HG03432 (cell line): ENCODE measurements around the gene DCAF8L2.
"Not testable (repeated sequence)": the region's sequence is repeated elsewhere in the genome, so short reads cannot be mapped to it uniquely, and the experiment has no call there.

ENCODE experiments used
- ATAC-seq: cut with Tn5 transposase; IDR thresholded peaks from one replicate; pipeline ENCODE4 v1.9.1; 2021; ENCODE audit warnings: mild to moderate bottlenecking, moderate library complexity; ENCODE audit not compliant: unreplicated experiment

Gene DCAF8L2

DNA sequence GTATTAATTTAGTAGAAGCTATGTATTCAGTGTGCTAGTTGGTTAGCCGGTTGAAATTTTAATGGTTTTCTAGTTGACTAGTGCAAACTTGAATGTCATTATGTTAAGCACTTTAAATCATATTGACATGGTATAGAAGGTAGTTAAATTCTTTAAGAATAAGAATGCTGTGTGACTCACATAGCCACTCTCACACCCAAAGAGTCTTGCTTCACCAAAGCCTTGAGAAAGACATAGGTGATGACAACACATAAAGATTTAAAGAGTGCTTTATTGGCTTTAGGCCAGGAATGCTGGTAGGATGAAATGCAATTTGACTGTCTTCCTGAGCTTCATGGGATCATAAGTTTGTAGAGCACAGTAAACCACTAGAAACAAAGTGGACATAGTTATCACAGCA is 85.3 kb downstream of the DCAF8L2 start:
- ATAC-seq = no peak

DNA sequence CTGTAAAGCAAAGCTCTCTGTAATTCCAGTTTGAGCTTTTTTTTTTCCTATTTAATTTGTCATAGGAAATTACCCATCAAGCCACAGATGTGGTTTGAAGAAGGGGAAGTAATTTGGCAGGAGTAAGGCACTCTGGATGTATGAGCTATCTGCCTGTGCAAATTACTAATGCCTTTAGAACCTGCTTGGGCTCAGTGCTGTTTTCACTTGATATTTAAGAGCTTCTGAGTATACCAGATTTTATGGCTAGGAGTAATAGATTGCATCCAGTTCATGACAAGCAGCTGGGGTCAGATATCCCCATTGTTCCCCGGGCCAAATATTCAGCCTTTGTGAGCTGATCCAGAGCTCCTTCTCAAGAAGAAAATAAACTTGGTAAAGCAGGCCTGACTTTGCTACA is 89.1 kb downstream of the DCAF8L2 start:
- ATAC-seq = no peak

DNA sequence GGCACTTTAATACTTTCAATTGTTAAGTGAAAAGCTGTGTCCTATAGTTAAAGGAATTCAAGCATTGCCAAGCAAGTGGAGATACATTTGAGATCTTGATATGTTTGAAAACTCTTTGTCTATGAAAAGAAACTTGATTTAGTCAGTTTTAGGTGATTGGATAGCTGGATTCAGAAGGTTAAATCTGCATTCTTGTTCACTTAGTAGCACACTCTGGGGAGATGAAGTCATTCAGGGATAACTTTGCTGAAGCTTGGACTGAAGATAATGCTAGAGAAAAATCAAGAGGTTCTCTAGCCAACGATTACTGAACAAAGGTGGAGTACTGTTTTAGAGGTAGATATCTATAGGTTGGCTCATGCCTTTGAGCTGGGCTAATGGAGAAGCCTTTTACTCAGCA is 90.6 kb downstream of the DCAF8L2 start:
- ATAC-seq = no peak

DNA sequence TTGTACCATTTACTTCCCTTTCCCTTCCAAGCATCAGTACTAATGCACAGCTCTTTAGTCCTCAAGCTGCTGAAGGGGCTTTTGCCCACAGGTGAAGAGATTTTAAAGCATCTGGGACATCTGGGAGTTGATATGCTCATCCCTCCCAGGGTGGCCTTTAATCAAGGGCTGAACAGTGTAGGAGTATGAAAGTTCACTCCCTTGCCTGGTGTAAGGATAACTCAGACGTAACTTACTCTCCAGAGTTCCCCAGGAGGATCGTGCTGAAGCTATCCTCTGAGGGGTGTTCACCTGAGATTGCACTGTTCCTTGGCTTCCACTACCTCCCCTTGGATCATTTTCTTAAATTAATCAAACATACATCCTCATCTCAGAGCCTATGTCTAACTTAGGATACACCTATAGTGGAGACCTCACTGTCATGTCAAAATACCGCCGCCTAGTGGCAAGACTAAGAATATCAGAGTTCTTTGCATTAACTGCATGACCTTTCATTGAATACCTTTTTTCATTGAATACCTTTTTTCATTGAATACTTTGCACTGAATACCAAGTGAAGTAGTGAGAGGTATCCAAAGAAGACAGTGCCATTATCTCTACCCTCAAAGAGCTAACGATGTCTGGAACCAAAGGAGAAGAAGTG is 93.5 kb downstream of the DCAF8L2 start:
- ATAC-seq = not testable (repeated sequence)

DNA sequence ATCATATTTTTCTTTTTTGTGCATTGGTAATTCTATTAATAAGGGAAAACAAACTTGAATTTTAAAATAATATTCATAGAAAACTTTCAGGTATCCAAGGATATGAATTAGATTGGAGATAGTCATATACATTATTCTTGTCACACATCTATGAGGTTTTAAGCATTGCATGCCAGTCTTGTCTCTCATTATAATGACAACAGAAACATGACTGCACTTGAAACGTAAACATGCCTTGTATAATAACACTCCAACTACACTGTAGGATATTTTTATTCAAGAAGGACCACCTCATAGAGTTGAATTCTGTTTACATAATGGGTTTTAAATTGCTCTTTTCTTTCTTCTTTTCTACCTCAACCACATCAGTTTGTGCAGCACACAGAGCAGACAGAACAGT is 104.5 kb downstream of the DCAF8L2 start:
- no peak for ATAC-seq

DNA sequence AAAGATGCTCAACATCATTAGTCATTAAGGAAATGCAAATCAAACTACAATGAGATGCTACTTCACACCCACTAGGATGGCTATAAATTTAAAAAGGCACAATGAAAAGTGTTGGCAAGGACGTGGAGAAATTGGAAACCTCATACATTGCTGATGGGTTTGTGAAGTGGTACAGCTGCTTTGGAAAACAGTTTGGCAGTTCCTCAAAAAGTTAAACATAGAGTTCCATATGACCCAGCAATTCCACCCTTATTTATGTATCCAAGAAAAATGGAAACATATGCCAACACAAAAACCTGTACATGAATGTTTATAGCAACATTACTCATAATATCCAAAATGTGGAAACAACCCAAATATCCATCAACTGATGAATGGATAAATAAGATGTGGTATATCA is 116.4 kb downstream of the DCAF8L2 start:
- no peak for ATAC-seq

DNA sequence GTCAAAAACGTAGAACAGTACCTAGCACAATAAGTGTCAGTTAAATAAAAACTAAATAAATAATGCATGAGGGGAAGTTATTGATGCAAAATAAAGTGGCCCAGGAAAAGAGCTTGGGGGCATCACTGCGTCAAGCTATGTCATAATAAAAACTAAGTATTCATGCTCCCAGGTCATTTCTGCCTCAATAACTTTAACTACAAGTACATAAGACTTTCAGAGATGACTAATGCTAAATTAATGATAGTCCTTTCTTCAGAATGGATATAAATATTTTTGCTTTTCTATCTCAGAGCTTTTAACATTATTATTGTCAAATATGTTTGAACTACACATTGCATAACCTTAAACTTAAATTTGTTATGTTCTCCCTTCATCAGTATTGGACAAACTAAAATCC is 125.5 kb downstream of the DCAF8L2 start:
- no peak for ATAC-seq

DNA sequence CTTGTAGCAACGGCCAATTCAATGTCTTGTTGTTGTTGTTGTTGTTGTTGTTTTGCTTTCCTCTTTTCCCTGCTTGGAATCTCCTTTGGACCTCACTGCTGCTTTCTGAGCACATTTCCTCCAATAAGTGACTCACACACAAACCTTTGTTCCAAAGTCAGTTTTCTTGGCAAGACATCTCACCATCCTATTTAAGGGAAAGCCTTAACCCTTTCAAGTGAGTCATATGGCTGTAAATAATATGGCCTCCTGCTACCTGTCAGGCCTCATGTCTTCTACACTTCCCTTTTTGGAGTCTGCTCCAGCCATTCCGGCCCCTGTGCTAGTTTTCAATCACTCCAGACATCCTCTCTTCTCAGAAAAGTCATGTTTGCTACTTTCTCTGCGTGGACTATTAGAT is 138.1 kb downstream of the DCAF8L2 start:
- no peak for ATAC-seq

DNA sequence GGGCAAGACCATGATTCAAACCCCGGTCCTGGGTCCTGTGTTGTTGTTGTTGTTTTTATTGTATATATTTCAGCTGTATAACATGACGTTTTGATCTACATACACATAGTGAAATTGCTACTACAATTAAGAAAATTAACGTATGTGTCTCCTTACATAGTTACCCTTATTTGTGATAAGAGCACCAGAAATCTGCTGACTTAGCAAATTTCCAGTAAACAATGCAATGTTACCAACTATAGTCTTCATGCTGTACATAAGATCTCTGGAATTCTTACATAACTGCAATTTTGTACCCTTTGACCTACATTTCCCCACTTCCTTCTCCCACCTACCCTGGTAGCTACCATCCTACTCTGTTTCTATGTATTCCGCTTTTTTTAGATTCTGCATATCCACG is 141.8 kb downstream of the DCAF8L2 start:
- no peak for ATAC-seq

DNA sequence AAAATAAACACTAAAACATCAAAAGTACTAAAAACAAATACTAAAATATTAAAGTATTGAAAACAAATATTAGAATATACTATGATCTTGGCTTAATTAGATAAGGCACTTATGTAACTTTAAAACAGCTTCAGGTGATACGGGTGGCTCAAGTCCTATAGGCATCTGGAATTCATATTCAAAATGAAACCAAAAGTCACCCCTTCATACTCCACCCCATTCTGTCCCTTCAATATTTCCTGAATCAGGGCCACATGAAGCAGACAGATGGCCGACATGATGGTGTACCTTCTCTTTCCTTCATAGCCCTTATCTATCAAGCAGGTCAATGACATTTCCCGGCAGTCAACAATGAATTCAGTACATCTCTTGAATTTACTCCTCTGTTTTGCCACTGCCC is 145.8 kb downstream of the DCAF8L2 start:
- no peak for ATAC-seq

DNA sequence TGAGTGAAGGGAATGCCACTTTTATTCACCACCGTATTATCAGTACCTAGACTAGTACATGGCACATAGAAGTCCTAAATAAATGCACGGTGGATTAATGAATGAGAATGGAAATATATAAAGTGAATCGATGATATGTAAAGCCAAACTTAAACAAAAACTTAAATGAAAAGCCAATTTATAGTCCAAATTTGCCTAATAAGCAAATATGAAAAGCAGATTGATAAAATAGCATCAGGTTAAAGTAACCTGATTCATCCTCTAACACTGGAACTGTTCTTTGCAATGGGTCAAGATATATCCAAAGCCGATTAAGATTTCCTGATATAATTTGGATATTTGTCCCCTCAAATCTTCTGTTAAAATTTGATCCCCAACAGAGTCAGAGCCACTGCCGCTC is 150.8 kb downstream of the DCAF8L2 start:
- no peak for ATAC-seq

DNA sequence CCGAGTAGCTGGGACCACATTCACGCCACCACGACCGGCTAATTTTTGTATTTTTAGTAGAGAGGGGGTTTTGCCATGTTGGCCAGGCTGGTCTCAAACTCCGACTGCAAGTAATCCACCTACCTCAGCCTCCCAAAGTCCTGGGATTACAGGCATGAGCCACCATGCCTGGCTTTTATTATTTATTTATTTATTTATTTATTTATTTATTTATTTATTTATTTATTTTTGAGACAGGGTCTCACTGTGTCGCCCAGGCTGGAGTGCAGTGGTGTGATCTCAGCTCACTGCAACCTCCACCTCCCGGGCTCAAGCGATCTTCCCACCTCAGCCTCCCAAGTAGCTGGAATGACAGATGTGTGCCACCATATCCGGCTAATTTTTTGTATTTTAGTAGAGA is 153.4 kb downstream of the DCAF8L2 start:
- not testable (repeated sequence) for ATAC-seq

DNA sequence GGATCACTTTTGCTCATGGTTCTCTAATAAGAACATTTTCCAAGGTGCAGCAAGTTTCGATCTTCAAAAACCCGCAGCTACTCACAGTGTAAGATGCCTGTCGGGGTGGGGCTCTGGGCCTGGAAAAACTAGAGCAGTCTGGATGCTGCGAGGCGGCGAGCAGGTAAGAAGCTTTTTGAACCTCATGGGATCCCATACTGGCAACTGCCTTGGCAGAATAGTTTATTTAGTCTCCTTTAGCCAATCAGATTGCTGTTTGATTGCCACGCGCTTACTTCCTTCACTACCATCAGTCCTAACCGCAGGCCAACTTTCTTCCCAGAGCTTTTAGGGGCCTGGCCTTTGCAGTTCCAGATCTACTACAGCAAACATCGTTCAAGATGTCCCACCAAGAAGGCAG is 156.4 kb downstream of the DCAF8L2 start:
- ATAC-seq = no peak

DNA sequence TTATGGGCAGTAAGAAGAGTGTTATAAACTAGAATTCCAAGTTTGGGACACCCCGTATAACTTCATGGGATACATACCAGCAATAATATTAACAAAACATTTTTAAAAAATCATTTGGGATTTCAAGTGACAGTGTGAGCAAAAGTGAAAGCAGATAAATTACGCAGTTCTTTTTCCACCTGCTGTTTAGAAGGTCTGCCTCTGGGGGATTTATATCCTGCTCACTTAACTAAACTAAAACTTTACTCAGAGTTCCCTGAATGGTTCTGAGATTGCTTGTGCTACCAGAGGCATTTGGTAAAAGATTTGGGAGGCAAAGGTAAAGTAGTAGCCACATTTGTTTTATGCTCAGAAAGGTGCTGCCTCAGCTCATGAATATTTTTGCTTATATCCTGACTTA is 160.2 kb downstream of the DCAF8L2 start:
- not testable (repeated sequence) for ATAC-seq

DNA sequence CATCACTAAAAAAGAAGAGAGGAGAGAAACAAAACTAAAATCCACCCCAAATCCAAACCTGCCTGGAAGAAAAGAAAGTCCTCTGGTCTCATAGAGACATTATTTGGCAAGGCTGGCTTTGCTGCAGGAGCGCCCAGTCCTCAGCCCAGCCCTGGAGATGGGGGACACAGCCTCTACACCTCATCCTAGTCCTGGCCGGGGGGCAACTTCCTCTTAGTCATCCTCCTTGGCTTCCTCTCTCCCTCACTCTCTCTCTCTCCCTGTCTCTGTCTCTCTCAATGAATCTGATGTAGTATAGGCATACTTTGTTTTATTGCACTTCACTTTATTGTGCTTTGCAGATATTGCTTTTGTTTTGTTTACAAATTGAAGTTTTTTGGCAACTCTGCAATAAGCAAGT is 161.8 kb downstream of the DCAF8L2 start:
- ATAC-seq = no peak

DNA sequence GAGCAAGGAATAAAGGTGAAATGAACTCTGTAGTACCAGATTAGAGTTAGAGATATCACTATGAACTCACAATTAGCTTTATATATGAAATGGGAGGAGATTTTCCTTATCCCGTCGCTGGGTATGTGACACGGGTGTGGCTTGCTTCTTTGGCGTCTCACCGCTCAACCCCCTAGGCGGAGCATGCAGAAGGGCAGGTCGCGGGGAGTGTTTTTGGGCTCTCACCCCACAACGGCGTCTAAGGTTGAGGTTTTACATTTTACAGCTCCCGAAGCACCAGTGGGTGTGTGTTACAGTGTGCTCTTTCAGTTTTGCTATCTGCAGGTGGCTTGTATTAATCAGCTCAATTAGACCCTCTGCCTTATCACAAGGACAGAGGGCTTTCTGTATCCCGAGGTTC is 175.6 kb downstream of the DCAF8L2 start:
- no peak for ATAC-seq

DNA sequence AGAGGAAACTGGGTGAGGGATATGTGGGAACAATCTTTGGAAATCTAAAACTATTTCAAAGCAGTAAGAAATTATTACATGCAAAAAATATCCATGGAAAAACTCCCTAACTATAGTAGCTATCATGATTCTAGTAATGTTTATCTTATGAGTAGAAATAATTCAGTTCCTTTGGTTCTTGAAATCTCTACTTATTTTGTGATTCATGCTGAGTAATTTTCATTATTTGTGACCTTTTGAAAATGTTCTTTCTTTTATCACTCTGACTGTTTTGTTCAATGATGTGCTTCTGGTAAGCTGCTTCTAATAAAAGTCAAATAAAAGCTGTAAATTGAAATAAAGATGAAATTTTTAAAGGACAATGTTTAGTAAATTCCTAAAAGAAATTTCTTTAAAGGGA is 177.2 kb downstream of the DCAF8L2 start:
- ATAC-seq = no peak

DNA sequence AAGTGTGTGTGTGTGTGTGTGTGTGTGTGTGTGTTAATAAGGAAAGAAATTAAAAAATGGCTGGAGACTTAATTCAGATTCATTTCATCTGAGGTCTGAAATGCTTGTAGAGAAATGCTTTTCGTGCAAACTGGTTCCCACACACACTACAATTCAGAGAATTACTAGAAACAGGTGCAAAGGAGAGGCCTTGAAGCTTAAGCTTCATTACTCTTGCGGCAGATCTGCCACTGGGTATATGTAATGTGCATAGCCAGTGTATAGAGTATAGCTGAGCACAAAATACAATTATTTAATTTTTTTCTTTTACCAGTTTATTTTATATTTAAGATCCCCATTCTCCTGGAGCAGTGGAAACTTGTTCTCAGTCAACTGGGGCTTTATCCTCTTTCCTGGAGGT is 185.8 kb downstream of the DCAF8L2 start:
- ATAC-seq = no peak

DNA sequence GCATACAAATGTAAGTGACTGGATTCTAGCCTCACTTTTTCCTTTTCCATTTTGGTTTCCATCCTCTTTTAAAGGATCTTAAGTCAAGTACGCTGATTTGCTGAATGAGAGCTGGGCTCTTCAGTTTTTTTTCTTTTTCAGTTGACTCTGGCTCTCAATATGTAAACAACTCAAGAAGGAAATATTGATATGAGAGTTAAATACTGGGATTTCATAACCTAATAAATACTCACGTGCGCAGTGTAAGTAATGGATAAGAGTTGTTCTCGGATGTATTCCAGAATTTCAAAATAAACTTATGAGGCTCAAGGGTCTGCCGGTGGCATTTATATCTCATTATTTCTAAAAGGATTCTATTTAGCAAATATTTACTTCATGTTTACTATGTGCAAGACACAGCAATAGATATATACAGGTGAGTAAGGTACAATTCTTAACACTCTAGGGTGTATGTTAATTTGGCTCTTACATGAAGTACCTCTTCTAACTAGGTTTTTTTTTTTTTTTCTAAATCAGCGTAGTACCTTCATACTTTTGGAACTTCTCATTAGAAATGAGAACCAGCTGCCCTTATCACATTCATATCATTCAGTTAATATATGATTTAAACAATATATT is 206.6 kb downstream of the DCAF8L2 start:
- ATAC-seq = no peak

DNA sequence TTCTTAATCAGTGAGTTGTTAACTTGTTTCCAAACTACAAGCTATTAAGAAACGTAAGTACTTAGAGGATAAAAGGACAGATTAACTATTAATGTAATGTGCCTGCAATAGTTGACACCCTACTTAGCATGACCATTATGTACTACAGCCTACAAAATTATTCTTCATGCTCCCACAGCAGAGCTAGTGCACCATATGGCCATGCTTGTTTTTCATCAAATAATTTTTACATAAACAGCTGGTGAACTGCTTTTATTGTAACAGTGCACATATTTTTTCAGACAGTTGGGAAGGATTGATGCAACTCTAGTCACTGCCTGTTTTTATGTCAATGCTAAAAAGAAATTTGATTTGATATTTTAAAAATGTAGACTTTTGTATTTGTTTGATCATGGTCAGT is 207.4 kb downstream of the DCAF8L2 start:
- no peak for ATAC-seq
